SK-N-SH (cell line): ENCODE measurements around the gene CD72. TPM values are rescaled to one million over a fixed set of nuclear protein-coding genes. Genes with fewer than 3 reads are reported as not detected.

Source experiments
- CTCF ChIA-PET: fragments of 300-600, 350-600 bp; formaldehyde crosslinking; extraction: SDS; loops from one replicate; lab custom pipeline; 2021; lab: Yijun Ruan, JAX
- POLR2A ChIA-PET: fragments of 350-600 bp; sonication (Branson Sonifier 250); formaldehyde crosslinking; extraction: SDS; loops from one replicate; lab custom pipeline; 2020; ENCODE audit warnings: antibody characterized with exemption, inconsistent platforms; lab: Yijun Ruan, JAX
- DNase-seq: peaks from one replicate; pipeline ENCODE4 v3.0.0; 2012
- H2AFZ ChIP-seq: fragments of 200-600 bp; sonication (generic); 2 replicates; pipeline ENCODE4 v1.8.1; 2016; ENCODE audit warnings: antibody characterized with exemption, mild to moderate bottlenecking, low read depth
- H3F3A ChIP-seq: fragments of 200-600 bp; sonication (generic); replicated peaks from 2 replicates; pipeline ENCODE3; 2016; ENCODE audit warnings: antibody characterized with exemption, mild to moderate bottlenecking; ENCODE audit not compliant: insufficient read depth
- H3K27ac ChIP-seq, 2 experiments: fragments of 200-500 bp in 1 of 2; fragments of 200-600 bp in 1 of 2; sonication (Bioruptor generic) in 1 of 2; sonication (generic), shearing (Covaris generic) in 1 of 2; 2 replicates each; pipeline versions ENCODE4 v1.5.1 to v1.6.1; 2014 to 2016; ENCODE audit warnings: low read depth in 2 of 2, inconsistent platforms in 1 of 2, low read length in 1 of 2, mild to moderate bottlenecking in 1 of 2, mixed read lengths in 1 of 2
- H3K27me3 ChIP-seq: fragments of 200-600 bp; sonication (generic), shearing (Covaris generic); 2 replicates; pipeline ENCODE4 v1.6.1; 2016; ENCODE audit warnings: mixed run types; ENCODE audit not compliant: insufficient read depth
- H3K36me3 ChIP-seq, 2 experiments: fragments of 200-500 bp in 1 of 2; fragments of 200-600 bp in 1 of 2; sonication (Bioruptor generic) in 1 of 2; sonication (generic) in 1 of 2; replicated peaks in 1 of 2; 2 replicates each; pipeline versions ENCODE3 to v1.5.1; 2014 to 2016; ENCODE audit warnings: low read length in 1 of 2, mild to moderate bottlenecking in 1 of 2; ENCODE audit not compliant: insufficient read depth in 2 of 2, control insufficient read depth in 1 of 2
- H3K4me1 ChIP-seq, 2 experiments: fragments of 200-500 bp in 1 of 2; fragments of 200-600 bp in 1 of 2; sonication (Bioruptor generic) in 1 of 2; sonication (generic), shearing (Covaris generic) in 1 of 2; 2 replicates each; pipeline versions ENCODE4 v1.5.1 to v1.6.1; 2014 to 2016; ENCODE audit warnings: low read depth in 1 of 2, low read length in 1 of 2, mixed run types in 1 of 2; ENCODE audit not compliant: insufficient read depth in 2 of 2, control insufficient read depth in 1 of 2
- H3K4me2 ChIP-seq: fragments of 200-600 bp; sonication (generic), shearing (Covaris generic); 2 replicates; pipeline ENCODE4 v1.6.1; 2017; ENCODE audit warnings: mixed run types
- H3K4me3 ChIP-seq, 2 experiments: fragments of 200-500 bp in 1 of 2; fragments of 200-600 bp in 1 of 2; sonication (Bioruptor generic) in 1 of 2; sonication (generic), shearing (Covaris generic) in 1 of 2; 2 replicates each; pipeline versions ENCODE4 v1.5.1 to v1.8.1; 2014 to 2016; ENCODE audit warnings: low read depth in 2 of 2, inconsistent platforms in 1 of 2, low read length in 1 of 2, mild to moderate bottlenecking in 1 of 2, mixed read lengths in 1 of 2, moderate library complexity in 1 of 2
- H3K79me2 ChIP-seq: fragments of 200-600 bp; sonication (generic); 2 replicates; pipeline ENCODE4 v1.8.1; 2017; ENCODE audit warnings: mild to moderate bottlenecking; ENCODE audit not compliant: insufficient read depth
- H3K9ac ChIP-seq: fragments of 200-600 bp; sonication (generic); 2 replicates; pipeline ENCODE4 v1.6.1; 2017; ENCODE audit warnings: mixed run types
- H3K9me2 ChIP-seq: fragments of 200-600 bp; sonication (generic); 2 replicates; pipeline ENCODE4 v1.6.1; 2017; ENCODE audit warnings: mixed run types
- H3K9me3 ChIP-seq: fragments of 200-600 bp; sonication (generic); 2 replicates; pipeline ENCODE4 v1.6.1; 2017; ENCODE audit warnings: mixed run types, mild to moderate bottlenecking, moderate library complexity
- H4K20me1 ChIP-seq: fragments of 200-600 bp; sonication (generic); 2 replicates; pipeline ENCODE4 v1.6.1; 2017; ENCODE audit warnings: mild to moderate bottlenecking, mixed run types; ENCODE audit not compliant: insufficient read depth
- CHD2 ChIP-seq: fragments of 150-350 bp; IDR thresholded peaks from 2 replicates; pipeline ENCODE4 v1.6.1; 2018; ENCODE audit warnings: low read length; ENCODE audit not compliant: partially characterized antibody
- FOSL2 ChIP-seq: IDR thresholded peaks from 2 replicates; pipeline ENCODE4 v1.4.0; 2012; ENCODE audit warnings: low read depth, mild to moderate bottlenecking, moderate library complexity, borderline replicate concordance
- FOXJ3 ChIP-seq: sonication (generic); formaldehyde crosslinking; IDR thresholded peaks from 2 replicates; pipeline ENCODE4 v1.5.1; 2020; ENCODE audit warnings: mild to moderate bottlenecking, missing genetic modification reagents
- FOXM1 ChIP-seq: IDR thresholded peaks from 2 replicates; pipeline ENCODE4 v1.4.0; 2012; ENCODE audit warnings: low read depth, mild to moderate bottlenecking
- GATA2 ChIP-seq: sonication (generic); formaldehyde crosslinking; IDR thresholded peaks from 2 replicates; pipeline ENCODE4 v1.5.0; 2020; ENCODE audit warnings: mild to moderate bottlenecking, missing genetic modification reagents
- NRF1 ChIP-seq: IDR thresholded peaks from 2 replicates; pipeline ENCODE4 v1.6.1; 2012; ENCODE audit warnings: low read depth, mild to moderate bottlenecking, low read length
- RCOR1 ChIP-seq: fragments of 150-350 bp; IDR thresholded peaks from 2 replicates; pipeline ENCODE4 v1.6.1; 2017; ENCODE audit warnings: antibody characterized with exemption, low read length
- REST ChIP-seq: IDR thresholded peaks from 2 replicates; pipeline ENCODE4 v1.6.1; 2012; ENCODE audit warnings: mild to moderate bottlenecking, low read depth, low read length, moderate library complexity
- SIN3A ChIP-seq: IDR thresholded peaks from 2 replicates; pipeline ENCODE4 v1.6.1; 2012; ENCODE audit warnings: low read depth, mild to moderate bottlenecking, low read length, moderate library complexity, borderline replicate concordance
- SMC3 ChIP-seq: IDR thresholded peaks from 2 replicates; pipeline ENCODE4 v1.6.1; 2012; ENCODE audit warnings: low read depth, low read length, improper control_type of control experiment
- TAF1 ChIP-seq: IDR thresholded peaks from 2 replicates; pipeline ENCODE4 v1.6.1; 2012; ENCODE audit warnings: low read depth, mild to moderate bottlenecking, low read length, moderate library complexity, borderline replicate concordance
- TCF12 ChIP-seq: IDR thresholded peaks from 2 replicates; pipeline ENCODE4 v1.4.0; 2012
- TEAD4 ChIP-seq: IDR thresholded peaks from 2 replicates; pipeline ENCODE4 v1.4.0; 2012; ENCODE audit warnings: mild to moderate bottlenecking, borderline replicate concordance; ENCODE audit not compliant: insufficient read depth
- USF1 ChIP-seq: IDR thresholded peaks from 2 replicates; pipeline ENCODE4 v1.4.0; 2012; ENCODE audit warnings: low read depth, borderline replicate concordance
- USF2 ChIP-seq: fragments of 150-350 bp; IDR thresholded peaks from 2 replicates; pipeline ENCODE4 v1.6.1; 2017; ENCODE audit warnings: antibody characterized with exemption, low read length, low read depth, borderline replicate concordance
- WGBS: methylation state at CpG from one replicate; pipeline ENCODE4 v1.1.6; 2017; ENCODE audit warnings: low lambda C conversion rate; 5-methylcytosine and 5-hydroxymethylcytosine counted together
- polyA plus RNA-seq, 3 experiments: library from polyadenylated mRNA; depleted of rRNA; stranded (reverse); fragments of >200 nt; gene quantifications; 2 replicates each; pipeline ENCODE4 v1.2.3, GENCODE V29; 2012
- TF ChIP-seq, protein P1 (sequence below): fragments of 200-600 bp; sonication (generic); IDR thresholded peaks from 2 replicates; pipeline ENCODE4 v1.6.1; 2017; ENCODE audit warnings: antibody characterized with exemption, mild to moderate bottlenecking, moderate library complexity

CD72 gene
- polyA plus RNA-seq, 1 of the 3 experiments (the other 2 are of a cell fraction), result 2.7 TPM

GRCh38 chr9:35574578-35575122 is 43.6 kb downstream of the CD72 start:
- no peaks in the 10 kb centered on the region for H3K9me3 ChIP-seq
- no peaks in the 10 kb centered on the region for H3K36me3 ChIP-seq
- no peaks in the 10 kb centered on the region for H3F3A ChIP-seq
- H3K4me3 ChIP-seq, result no peak overlapping the region
- H3K9ac ChIP-seq, result no peak overlapping the region
- no peaks in the 10 kb centered on the region for H3K79me2 ChIP-seq
- H3K9me2 ChIP-seq, result no peaks in the 10 kb centered on the region
- no peak overlapping the region for H3K27ac ChIP-seq
- H3K27me3 ChIP-seq, result no peaks in the 10 kb centered on the region
- POLR2A ChIA-PET, result no interaction called here
- H3K4me1 ChIP-seq, result no peaks in the 10 kb centered on the region
- TF ChIP-seq TCF12 (no peak), USF2 (no peak), FOSL2 (no peak), REST (no peak), SMC3 (no peak), FOXJ3 (CRISPR knock-in tag) (no peak), SIN3A (no peak), USF1 (no peak), CHD2 (no peak), FOXM1 (no peak), GATA2 (CRISPR knock-in tag) (no peak), TAF1 (no peak), TEAD4 (no peak), RCOR1 (no peak), NRF1 (no peak)
- TF ChIP-seq, protein P1, sequence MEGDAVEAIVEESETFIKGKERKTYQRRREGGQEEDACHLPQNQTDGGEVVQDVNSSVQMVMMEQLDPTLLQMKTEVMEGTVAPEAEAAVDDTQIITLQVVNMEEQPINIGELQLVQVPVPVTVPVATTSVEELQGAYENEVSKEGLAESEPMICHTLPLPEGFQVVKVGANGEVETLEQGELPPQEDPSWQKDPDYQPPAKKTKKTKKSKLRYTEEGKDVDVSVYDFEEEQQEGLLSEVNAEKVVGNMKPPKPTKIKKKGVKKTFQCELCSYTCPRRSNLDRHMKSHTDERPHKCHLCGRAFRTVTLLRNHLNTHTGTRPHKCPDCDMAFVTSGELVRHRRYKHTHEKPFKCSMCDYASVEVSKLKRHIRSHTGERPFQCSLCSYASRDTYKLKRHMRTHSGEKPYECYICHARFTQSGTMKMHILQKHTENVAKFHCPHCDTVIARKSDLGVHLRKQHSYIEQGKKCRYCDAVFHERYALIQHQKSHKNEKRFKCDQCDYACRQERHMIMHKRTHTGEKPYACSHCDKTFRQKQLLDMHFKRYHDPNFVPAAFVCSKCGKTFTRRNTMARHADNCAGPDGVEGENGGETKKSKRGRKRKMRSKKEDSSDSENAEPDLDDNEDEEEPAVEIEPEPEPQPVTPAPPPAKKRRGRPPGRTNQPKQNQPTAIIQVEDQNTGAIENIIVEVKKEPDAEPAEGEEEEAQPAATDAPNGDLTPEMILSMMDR, result no peak
- TF ChIP-seq, all 33 proteins: peak for 0
- Histone ChIP-seq H2AFZ (no peak overlapping the region), H3K4me2 (no peak overlapping the region), H4K20me1 (no peaks in the 10 kb centered on the region)
- CTCF ChIA-PET, result interaction anchor here (1.0 to 2.0 kb wide), 4 partner anchors 21 to 580 kb away, joined by 3 to 7 read pairs (median 4); partner anchors contain the start of gene RUSC2
- WGBS, result 62% methylated on average over 2 of the region's 2 CpGs
- no peak for DNase-seq
